HUES6 (cell line): ENCODE measurements around the gene PRSS1.

Source experiments
- H3K27ac ChIP-seq: 2 replicates; pipeline ENCODE4 v1.7.0; 2013; ENCODE audit warnings: low read depth, mild to moderate bottlenecking, low read length, inconsistent platforms
- H3K27me3 ChIP-seq: 2 replicates; pipeline ENCODE4 v1.6.1; 2013; ENCODE audit warnings: low read length; ENCODE audit not compliant: control insufficient read depth, insufficient read depth
- H3K36me3 ChIP-seq: 2 replicates; pipeline ENCODE4 v1.6.1; 2013; ENCODE audit warnings: low read length; ENCODE audit not compliant: control insufficient read depth, insufficient read depth
- H3K4me1 ChIP-seq: 2 replicates; pipeline ENCODE4 v1.6.1; 2013; ENCODE audit warnings: low read length; ENCODE audit not compliant: control insufficient read depth, insufficient read depth
- H3K4me3 ChIP-seq: 2 replicates; pipeline ENCODE4 v1.5.1; 2013; ENCODE audit warnings: low read depth, low read length
- H3K9ac ChIP-seq: one replicate; pipeline ENCODE4 v1.6.1; 2013; ENCODE audit warnings: mild to moderate bottlenecking, low read length
- H3K9me3 ChIP-seq: 2 replicates; pipeline ENCODE4 v1.6.1; 2013; ENCODE audit warnings: low read depth, low read length; ENCODE audit not compliant: control insufficient read depth, insufficient read depth

The PRSS1 gene

DNA sequence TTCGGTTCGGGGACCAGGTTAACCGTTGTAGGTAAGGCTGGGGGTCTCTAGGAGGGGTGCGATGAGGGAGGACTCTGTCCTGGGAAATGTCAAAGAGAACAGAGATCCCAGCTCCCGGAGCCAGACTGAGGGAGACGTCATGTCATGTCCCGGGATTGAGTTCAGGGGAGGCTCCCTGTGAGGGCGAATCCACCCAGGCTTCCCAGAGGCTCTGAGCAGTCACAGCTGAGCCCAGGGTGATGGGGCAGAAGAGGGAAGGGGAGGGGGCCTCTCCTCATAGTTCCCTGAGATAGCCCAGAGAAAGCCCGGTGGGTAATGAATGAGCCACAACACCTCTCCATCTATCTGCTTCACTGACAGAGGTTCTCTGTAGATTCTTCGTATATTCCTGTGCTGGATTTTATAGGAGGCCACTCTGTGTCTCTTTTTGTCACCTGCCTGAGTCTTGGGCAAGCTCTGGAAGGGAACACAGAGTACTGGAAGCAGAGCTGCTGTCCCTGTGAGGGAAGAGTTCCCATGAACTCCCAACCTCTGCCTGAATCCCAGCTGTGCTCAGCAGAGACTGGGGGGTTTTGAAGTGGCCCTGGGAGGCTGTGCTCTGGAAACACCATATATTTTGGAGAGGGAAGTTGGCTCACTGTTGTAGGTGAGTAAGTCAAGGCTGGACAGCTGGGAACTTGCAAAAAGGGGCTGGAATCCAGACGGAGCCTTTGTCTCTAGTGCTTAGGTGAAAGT lies 37.9 kb downstream of the PRSS1 start:
- H3K4me1 ChIP-seq, result 0 out of 2 replicates have a peak, but pooled peaks cover 3% of the 10 kb centered on the region
- H3K27ac ChIP-seq, result no peak overlapping the region

DNA sequence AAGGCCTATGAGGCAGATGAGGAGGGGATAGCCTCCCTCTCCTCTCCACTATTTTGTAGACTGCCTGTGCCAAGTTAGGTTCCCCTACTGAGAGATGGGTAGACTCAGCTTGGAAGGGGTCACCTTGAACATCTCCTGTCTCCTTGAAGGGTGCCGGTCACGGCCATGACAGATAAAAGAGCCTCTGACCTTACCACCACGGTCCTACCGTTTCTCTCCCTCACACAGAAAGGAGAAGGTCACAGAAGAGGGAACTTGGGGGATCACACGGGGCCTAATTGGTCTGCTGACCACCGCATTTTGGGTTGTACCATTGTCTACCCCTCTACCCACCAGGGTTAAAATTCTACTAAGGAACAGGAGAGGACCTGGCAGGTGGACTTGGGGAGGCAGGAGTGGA lies 38.5 kb downstream of the PRSS1 start:
- Histone ChIP-seq H3K27me3 (peaks cover 33% of the 10 kb centered on the region), H3K9me3 (no peaks in the 10 kb centered on the region), H3K9ac (no peak overlapping the region), H3K36me3 (no peaks in the 10 kb centered on the region), H3K4me1 (0 out of 2 replicates have a peak, but pooled peaks cover 3% of the 10 kb centered on the region), H3K27ac (no peak overlapping the region), H3K4me3 (no peak overlapping the region)

More for the DNA sequence above, 37.9 kb downstream of the PRSS1 start:
- no peak overlapping the region for H3K9ac ChIP-seq
- no peak overlapping the region for H3K4me3 ChIP-seq
- H3K36me3 ChIP-seq, result no peaks in the 10 kb centered on the region
- no peaks in the 10 kb centered on the region for H3K9me3 ChIP-seq
- peaks cover 29% of the 10 kb centered on the region for H3K27me3 ChIP-seq

DNA sequence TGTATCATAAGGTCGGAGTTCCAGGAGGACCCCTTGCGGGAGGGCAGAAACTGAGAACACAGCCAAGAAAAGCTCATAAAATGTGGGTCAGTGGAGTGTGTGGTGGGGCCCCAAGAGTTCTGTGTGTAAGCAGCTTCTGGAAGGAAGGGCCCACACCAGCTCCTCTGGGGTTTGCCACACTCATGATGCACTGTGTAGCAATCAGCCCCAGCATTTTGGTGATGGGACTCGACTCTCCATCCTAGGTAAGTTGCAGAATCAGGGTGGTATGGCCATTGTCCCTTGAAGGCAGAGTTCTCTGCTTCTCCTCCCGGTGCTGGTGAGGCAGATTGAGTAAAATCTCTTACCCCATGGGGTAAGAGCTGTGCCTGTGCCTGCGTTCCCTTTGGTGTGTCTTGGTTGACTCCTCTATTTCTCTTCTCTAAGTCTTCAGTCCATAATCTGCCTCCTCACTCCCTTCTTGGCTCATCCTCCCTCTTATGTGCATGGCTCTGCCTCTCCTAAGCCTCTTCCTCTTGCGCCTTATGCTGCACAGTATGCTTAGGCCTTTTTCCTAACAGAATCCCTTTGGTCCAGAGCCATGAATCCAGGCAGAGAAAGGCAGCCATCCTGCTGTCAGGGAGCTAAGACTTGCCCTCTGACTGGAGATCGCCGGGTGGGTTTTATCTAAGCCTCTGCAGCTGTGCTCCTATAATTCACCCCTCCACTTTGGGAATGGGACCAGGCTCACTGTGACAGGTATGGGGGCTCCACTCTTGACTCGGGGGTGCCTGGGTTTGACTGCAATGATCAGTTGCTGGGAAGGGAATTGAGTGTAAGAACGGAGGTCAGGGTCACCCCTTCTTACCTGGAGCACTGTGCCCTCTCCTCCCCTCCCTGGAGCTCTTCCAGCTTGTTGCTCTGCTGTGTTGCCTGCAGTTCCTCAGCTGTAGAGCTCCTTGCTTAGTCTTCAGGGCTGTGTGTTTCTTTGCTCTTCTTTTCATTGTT lies 39.3 kb downstream of the PRSS1 start:
- no peak overlapping the region for H3K4me3 ChIP-seq
- H3K9ac ChIP-seq, result no peak overlapping the region
- H3K27me3 ChIP-seq, result peaks cover 39% of the 10 kb centered on the region
- no peaks in the 10 kb centered on the region for H3K9me3 ChIP-seq
- no peak overlapping the region for H3K27ac ChIP-seq
- H3K36me3 ChIP-seq, result no peaks in the 10 kb centered on the region
- 0 out of 2 replicates have a peak, but pooled peaks cover 3% of the 10 kb centered on the region for H3K4me1 ChIP-seq

DNA sequence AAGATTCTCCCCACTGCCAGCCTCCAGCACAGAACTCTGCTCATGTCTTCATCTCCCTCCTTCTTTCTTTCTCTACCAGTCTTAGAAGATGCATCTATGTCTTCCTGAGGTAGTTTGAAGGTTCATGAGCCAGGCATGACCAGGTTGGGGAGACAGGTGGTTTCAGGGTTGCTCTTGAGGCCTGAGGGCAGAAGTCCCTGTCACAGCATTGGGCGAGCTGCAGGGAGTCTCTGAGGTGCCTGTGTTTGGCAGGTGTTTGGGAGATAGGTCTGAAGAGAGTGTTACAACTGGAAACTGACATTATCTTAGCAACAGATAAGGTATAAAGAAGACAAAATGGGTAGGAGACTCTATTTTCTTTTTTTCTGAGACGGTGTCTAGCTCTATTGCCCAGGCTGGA lies 40.2 kb downstream of the PRSS1 start:
- Histone ChIP-seq H3K9me3 (no peaks in the 10 kb centered on the region), H3K4me3 (no peak overlapping the region), H3K4me1 (peaks cover 3% of the 10 kb centered on the region; the same call in 1 of the 2 replicates), H3K27me3 (peaks cover 47% of the 10 kb centered on the region), H3K27ac (no peak overlapping the region), H3K36me3 (no peaks in the 10 kb centered on the region), H3K9ac (no peak overlapping the region)

DNA sequence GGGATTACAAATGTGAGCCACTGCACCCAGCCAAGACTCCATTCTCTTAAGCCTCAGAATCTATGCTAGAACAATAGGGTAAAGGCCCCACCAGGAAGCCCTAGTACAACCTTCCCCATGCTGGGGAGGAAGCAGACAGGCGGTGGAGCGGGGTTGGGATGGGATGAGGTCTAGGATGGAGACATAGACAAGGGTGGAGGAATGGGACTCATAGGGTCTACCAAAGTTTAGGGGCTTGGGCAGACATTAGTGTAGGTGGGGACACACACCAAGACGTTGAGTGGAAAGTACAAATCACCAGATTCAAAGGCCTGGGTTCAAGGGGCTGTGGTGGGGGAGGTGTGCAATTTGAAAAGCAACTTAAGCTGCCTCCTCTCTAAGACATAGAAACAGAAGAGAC lies 40.8 kb downstream of the PRSS1 start:
- Histone ChIP-seq H3K27me3 (peaks cover 53% of the 10 kb centered on the region), H3K27ac (no peak overlapping the region), H3K9me3 (no peaks in the 10 kb centered on the region), H3K36me3 (no peaks in the 10 kb centered on the region), H3K9ac (no peak overlapping the region), H3K4me1 (peaks cover 9% of the 10 kb centered on the region; the same call in 1 of the 2 replicates), H3K4me3 (no peak overlapping the region)

DNA sequence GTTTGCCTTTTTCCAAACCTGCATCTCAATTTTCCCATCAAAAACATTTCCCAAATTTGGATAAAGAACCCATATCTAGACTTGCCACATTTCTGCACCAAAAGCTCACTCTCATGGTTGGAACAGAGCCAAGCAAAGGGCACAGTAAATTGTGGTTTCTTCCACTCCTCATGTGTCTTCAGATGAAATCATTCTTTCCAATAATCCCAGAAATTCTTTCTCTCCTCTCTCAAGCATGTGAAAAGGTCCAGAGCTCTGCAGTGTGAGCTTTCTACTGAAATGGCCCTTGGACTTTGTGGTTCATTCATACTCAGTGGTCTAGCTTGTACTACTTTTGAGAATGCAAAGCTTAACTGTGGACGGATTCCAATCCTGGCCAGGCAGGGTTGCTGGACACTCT lies 41.3 kb downstream of the PRSS1 start:
- no peak overlapping the region for H3K9ac ChIP-seq
- no peak overlapping the region for H3K27ac ChIP-seq
- H3K36me3 ChIP-seq, result no peaks in the 10 kb centered on the region
- H3K27me3 ChIP-seq, result peaks cover 58% of the 10 kb centered on the region
- no peaks in the 10 kb centered on the region for H3K9me3 ChIP-seq
- no peak overlapping the region for H3K4me3 ChIP-seq
- peaks cover 14% of the 10 kb centered on the region for H3K4me1 ChIP-seq

DNA sequence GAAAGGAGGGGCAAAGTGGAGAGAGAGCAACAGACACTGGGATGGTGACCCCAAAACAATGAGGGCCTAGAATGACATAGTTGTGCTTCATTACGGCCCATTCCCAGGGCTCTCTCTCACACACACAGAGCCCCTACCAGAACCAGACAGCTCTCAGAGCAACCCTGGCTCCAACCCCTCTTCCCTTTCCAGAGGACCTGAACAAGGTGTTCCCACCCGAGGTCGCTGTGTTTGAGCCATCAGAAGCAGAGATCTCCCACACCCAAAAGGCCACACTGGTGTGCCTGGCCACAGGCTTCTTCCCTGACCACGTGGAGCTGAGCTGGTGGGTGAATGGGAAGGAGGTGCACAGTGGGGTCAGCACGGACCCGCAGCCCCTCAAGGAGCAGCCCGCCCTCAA lies 42.2 kb downstream of the PRSS1 start:
- Histone ChIP-seq H3K27me3 (peaks cover 68% of the 10 kb centered on the region), H3K9ac (no peak overlapping the region), H3K36me3 (no peaks in the 10 kb centered on the region), H3K27ac (no peak overlapping the region), H3K4me3 (no peak overlapping the region), H3K4me1 (peaks cover 20% of the 10 kb centered on the region), H3K9me3 (no peaks in the 10 kb centered on the region)

DNA sequence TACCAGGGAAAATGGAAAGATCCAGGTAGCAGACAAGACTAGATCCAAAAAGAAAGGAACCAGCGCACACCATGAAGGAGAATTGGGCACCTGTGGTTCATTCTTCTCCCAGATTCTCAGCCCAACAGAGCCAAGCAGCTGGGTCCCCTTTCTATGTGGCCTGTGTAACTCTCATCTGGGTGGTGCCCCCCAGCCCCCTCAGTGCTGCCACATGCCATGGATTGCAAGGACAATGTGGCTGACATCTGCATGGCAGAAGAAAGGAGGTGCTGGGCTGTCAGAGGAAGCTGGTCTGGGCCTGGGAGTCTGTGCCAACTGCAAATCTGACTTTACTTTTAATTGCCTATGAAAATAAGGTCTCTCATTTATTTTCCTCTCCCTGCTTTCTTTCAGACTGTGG lies 42.9 kb downstream of the PRSS1 start:
- Histone ChIP-seq H3K27ac (no peak overlapping the region), H3K27me3 (peaks cover 70% of the 10 kb centered on the region)

DNA sequence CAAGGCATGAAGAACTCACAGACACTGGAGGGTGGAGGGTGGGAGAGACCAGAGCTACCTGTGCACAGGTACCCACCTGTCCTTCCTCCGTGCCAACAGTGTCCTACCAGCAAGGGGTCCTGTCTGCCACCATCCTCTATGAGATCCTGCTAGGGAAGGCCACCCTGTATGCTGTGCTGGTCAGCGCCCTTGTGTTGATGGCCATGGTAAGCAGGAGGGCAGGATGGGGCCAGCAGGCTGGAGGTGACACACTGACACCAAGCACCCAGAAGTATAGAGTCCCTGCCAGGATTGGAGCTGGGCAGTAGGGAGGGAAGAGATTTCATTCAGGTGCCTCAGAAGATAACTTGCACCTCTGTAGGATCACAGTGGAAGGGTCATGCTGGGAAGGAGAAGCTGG lies 43.3 kb downstream of the PRSS1 start:
- Histone ChIP-seq H3K36me3 (no peaks in the 10 kb centered on the region), H3K4me3 (no peak overlapping the region), H3K4me1 (peaks cover 21% of the 10 kb centered on the region), H3K9ac (no peak overlapping the region), H3K27me3 (peaks cover 74% of the 10 kb centered on the region), H3K27ac (no peak overlapping the region), H3K9me3 (no peaks in the 10 kb centered on the region)

More for the DNA sequence above, 42.9 kb downstream of the PRSS1 start:
- no peak overlapping the region for H3K9ac ChIP-seq
- H3K36me3 ChIP-seq, result no peaks in the 10 kb centered on the region
- H3K4me1 ChIP-seq, result peaks cover 20% of the 10 kb centered on the region
- no peak overlapping the region for H3K4me3 ChIP-seq
- no peaks in the 10 kb centered on the region for H3K9me3 ChIP-seq

DNA sequence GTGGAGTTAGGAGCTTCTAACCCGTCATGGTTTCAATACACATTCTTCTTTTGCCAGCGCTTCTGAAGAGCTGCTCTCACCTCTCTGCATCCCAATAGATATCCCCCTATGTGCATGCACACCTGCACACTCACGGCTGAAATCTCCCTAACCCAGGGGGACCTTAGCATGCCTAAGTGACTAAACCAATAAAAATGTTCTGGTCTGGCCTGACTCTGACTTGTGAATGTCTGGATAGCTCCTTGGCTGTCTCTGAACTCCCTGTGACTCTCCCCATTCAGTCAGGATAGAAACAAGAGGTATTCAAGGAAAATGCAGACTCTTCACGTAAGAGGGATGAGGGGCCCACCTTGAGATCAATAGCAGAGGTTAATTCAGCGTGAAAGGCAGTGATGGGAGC lies 43.9 kb downstream of the PRSS1 start:
- Histone ChIP-seq H3K9me3 (no peaks in the 10 kb centered on the region), H3K4me3 (no peak overlapping the region), H3K9ac (no peak overlapping the region), H3K4me1 (peaks cover 26% of the 10 kb centered on the region), H3K27ac (no peak overlapping the region), H3K27me3 (peaks cover 78% of the 10 kb centered on the region), H3K36me3 (no peaks in the 10 kb centered on the region)

DNA sequence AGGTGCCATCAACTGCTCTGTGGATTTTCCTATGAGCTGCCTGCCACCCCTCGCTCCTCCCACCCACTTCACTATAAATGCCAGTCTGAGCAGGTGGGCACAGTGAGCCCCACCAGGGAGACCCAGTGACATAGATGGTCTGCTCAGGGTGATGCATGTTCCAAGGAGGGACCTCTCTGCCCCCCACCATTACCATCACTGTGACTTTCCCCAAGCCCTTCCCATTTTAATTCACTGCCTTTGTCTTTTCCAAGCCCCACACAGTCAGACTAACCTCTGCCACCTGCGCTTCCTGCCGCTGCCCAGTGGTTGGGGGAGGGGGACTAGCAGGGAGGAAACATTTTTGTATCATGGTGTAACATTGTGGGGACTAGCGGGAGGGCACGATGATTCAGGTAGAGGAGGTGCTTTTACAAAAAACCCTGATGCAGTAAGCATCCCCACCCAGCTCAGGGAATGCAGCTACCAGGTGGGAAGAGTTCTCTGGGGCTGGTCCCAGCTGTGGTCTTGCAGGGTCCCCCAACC lies 46.1 kb downstream of the PRSS1 start:
- Histone ChIP-seq H3K27ac (no peak overlapping the region), H3K27me3 (peaks cover 90% of the 10 kb centered on the region), H3K4me1 (peaks cover 38% of the 10 kb centered on the region), H3K9ac (no peak overlapping the region), H3K4me3 (peak overlapping the region; percentile 75), H3K9me3 (no peaks in the 10 kb centered on the region), H3K36me3 (no peaks in the 10 kb centered on the region)
